ENCODE results near the gene HDDC2. TPM values are rescaled to one million over a fixed set of nuclear protein-coding genes. Genes with fewer than 3 reads are reported as not detected.

The HDDC2 gene
- total RNA-seq, 1 donor from 2014 or later = 18.4 TPM

DNA sequence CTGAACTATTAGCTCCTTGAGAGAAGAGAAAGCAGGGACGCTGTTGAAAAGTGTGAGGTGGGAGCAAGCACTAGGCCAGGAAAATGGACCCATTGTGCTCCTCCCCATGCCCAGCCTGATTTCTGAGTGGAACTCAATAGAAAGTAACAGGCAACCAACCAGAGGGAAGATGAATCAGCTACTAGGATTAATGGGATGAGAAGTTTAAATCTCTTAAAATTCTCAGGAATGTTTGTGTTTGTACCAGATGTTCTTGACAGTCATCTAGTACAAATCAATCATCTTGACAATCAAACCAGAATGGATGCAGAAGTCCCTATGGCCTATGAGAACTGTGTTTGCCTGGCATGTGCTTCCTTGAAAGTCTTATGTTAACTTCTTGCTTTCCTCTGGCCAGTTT lies 48.9 kb downstream of the HDDC2 start:
- H3K27me3 Mint-ChIP-seq (ENCODE audit: unreplicated experiment) = no peaks in the 10 kb centered on the region
- H3K4me1 Mint-ChIP-seq (ENCODE audit: unreplicated experiment) = peaks cover 21% of the 10 kb centered on the region
- no peak overlapping the region for H3K27ac Mint-ChIP-seq (ENCODE audit: unreplicated experiment)
- H3K36me3 Mint-ChIP-seq (ENCODE audit: low read depth, unreplicated experiment) = peaks cover 3% of the 10 kb centered on the region
- DNase-seq (ENCODE audit: low spot score) = no peak
- H3K4me3 Mint-ChIP-seq (ENCODE audit: unreplicated experiment) = no peak overlapping the region
- TF ChIP-seq, protein P1, sequence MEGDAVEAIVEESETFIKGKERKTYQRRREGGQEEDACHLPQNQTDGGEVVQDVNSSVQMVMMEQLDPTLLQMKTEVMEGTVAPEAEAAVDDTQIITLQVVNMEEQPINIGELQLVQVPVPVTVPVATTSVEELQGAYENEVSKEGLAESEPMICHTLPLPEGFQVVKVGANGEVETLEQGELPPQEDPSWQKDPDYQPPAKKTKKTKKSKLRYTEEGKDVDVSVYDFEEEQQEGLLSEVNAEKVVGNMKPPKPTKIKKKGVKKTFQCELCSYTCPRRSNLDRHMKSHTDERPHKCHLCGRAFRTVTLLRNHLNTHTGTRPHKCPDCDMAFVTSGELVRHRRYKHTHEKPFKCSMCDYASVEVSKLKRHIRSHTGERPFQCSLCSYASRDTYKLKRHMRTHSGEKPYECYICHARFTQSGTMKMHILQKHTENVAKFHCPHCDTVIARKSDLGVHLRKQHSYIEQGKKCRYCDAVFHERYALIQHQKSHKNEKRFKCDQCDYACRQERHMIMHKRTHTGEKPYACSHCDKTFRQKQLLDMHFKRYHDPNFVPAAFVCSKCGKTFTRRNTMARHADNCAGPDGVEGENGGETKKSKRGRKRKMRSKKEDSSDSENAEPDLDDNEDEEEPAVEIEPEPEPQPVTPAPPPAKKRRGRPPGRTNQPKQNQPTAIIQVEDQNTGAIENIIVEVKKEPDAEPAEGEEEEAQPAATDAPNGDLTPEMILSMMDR (IDR thresholded peaks at IDR 0.05; ENCODE audit: unreplicated experiment) = no peak
- H3K9me3 Mint-ChIP-seq (ENCODE audit: unreplicated experiment) = no peaks in the 10 kb centered on the region

DNA sequence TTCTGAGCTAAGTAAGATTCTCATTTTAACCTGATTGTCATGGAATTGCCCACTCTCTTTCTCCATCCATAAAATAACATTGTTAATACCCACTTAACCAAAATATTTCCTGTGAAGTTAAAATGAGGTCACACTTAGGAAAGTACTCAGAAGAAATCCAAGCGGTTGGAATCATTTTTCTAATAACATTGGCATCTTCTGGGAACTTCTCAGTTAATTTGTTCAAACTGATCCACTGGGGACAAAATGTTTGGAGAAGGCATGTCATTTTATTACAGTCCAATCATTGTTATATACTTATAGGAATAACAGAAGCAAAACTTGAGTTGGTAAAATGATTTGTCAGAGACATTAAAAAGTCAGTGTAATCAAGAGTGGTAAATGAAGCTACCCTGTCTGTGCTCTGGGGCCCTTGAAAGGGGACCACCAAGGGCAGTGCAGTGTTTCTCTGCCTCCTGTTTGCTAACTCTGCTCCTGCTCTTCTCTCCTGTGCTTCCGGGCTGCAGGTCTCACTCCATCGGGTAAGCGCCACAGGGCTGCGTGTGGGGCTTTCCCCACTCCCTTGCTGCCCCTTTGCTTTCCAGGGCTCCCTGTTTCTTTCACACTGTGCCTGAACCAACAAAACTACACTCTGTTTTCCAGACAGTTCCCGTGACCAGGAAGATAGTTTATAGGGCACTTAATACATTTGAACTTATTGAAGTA lies 50.1 kb downstream of the HDDC2 start:
- Mint-ChIP-seq H3K4me3 (ENCODE audit: unreplicated experiment) (no peak overlapping the region), H3K27ac (ENCODE audit: unreplicated experiment) (no peak overlapping the region), H3K4me1 (ENCODE audit: unreplicated experiment) (peaks cover 21% of the 10 kb centered on the region), H3K27me3 (ENCODE audit: unreplicated experiment) (no peaks in the 10 kb centered on the region), H3K9me3 (ENCODE audit: unreplicated experiment) (no peaks in the 10 kb centered on the region), H3K36me3 (ENCODE audit: low read depth, unreplicated experiment) (peaks cover 4% of the 10 kb centered on the region)
- DNase-seq (ENCODE audit: low spot score) = no peak
- TF ChIP-seq, protein P1 (IDR thresholded peaks at IDR 0.05; ENCODE audit: unreplicated experiment) = no peak

DNA sequence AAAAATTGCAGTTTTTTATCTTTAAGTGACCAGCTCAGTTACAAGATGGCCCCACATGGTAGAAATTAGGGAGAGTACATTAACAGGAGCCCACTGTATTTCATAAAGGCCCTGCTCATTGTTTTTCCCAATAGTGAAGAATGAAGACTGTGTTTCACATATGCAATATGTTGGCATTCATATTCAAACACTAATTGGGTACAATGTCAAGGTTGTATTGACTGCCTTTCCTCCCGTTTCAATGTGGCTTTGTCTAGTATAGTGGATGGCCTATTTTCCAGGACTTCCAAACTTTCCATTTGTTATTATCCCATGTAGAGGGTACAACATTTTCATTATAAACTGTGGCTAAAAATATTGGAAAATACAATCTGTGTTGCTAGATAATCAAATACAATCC lies 51.3 kb downstream of the HDDC2 start:
- TF ChIP-seq, protein P1 (IDR thresholded peaks at IDR 0.05; ENCODE audit: unreplicated experiment) = no peak
- H3K36me3 Mint-ChIP-seq (ENCODE audit: low read depth, unreplicated experiment) = peaks cover 4% of the 10 kb centered on the region
- H3K27me3 Mint-ChIP-seq (ENCODE audit: unreplicated experiment) = no peaks in the 10 kb centered on the region
- no peak for DNase-seq (ENCODE audit: low spot score)
- no peaks in the 10 kb centered on the region for H3K9me3 Mint-ChIP-seq (ENCODE audit: unreplicated experiment)
- H3K4me3 Mint-ChIP-seq (ENCODE audit: unreplicated experiment) = no peak overlapping the region
- peaks cover 21% of the 10 kb centered on the region for H3K4me1 Mint-ChIP-seq (ENCODE audit: unreplicated experiment)
- no peak overlapping the region for H3K27ac Mint-ChIP-seq (ENCODE audit: unreplicated experiment)

DNA sequence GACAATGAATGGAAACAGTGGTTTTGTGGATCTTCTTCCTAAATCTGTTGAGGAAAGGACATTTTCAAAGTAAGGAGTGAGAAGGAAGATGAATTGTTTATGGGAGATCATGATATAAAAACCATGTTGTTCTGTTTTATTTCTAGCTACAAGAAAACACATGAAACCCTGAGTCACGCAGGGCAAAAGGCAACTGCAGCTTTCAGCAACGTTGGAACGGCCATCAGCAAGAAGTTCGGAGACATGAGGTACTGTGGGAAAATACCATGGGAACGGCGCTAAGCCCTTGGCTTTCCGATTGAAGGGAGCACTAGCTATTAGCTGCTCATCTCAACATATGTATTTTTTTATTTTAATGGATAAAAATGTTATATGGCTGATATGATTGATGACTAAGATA lies 53.6 kb downstream of the HDDC2 start:
- no peaks in the 10 kb centered on the region for H3K9me3 Mint-ChIP-seq (ENCODE audit: unreplicated experiment)
- peaks cover 8% of the 10 kb centered on the region for H3K36me3 Mint-ChIP-seq (ENCODE audit: low read depth, unreplicated experiment)
- TF ChIP-seq, protein P1 (IDR thresholded peaks at IDR 0.05; ENCODE audit: unreplicated experiment) = no peak
- peaks cover 11% of the 10 kb centered on the region for H3K4me1 Mint-ChIP-seq (ENCODE audit: unreplicated experiment)
- no peak overlapping the region for H3K4me3 Mint-ChIP-seq (ENCODE audit: unreplicated experiment)
- no peak for DNase-seq (ENCODE audit: low spot score)
- no peaks in the 10 kb centered on the region for H3K27me3 Mint-ChIP-seq (ENCODE audit: unreplicated experiment)
- H3K27ac Mint-ChIP-seq (ENCODE audit: unreplicated experiment) = no peak overlapping the region

DNA sequence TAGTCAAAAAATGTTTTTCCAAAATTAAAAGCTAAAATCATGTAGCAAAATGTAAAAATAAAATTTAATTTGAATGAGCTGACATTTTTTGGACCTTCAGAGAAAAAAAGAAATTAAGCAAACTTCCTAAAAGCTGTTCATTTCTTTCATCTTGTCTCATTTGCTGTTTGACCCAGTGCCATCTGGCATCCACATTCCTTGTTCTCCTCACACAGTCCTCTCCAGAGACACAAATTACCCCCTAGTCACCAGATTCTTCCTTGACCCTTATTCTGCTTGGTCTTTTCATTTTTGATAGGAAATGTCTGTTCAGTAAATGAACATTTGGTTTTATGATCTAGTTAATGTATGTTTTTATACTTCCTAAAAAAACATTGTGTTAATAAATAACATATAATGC lies 55.2 kb downstream of the HDDC2 start:
- TF ChIP-seq, protein P1 (IDR thresholded peaks at IDR 0.05; ENCODE audit: unreplicated experiment) = no peak
- H3K27ac Mint-ChIP-seq (ENCODE audit: unreplicated experiment) = no peak overlapping the region
- no peak overlapping the region for H3K4me3 Mint-ChIP-seq (ENCODE audit: unreplicated experiment)
- H3K36me3 Mint-ChIP-seq (ENCODE audit: low read depth, unreplicated experiment) = peaks cover 10% of the 10 kb centered on the region
- no peaks in the 10 kb centered on the region for H3K4me1 Mint-ChIP-seq (ENCODE audit: unreplicated experiment)
- H3K27me3 Mint-ChIP-seq (ENCODE audit: unreplicated experiment) = no peaks in the 10 kb centered on the region
- DNase-seq (ENCODE audit: low spot score) = no peak
- H3K9me3 Mint-ChIP-seq (ENCODE audit: unreplicated experiment) = no peaks in the 10 kb centered on the region

Data from endothelial cell (in vitro differentiated cells).